Measurements from ENCODE around the gene PRTG. TPM values are rescaled to one million over a fixed set of nuclear protein-coding genes. Genes with fewer than 3 reads are reported as not detected.

Gene PRTG
- total and polyA plus RNA-seq, 7 experiments from 2014 or later: not detected

DNA sequence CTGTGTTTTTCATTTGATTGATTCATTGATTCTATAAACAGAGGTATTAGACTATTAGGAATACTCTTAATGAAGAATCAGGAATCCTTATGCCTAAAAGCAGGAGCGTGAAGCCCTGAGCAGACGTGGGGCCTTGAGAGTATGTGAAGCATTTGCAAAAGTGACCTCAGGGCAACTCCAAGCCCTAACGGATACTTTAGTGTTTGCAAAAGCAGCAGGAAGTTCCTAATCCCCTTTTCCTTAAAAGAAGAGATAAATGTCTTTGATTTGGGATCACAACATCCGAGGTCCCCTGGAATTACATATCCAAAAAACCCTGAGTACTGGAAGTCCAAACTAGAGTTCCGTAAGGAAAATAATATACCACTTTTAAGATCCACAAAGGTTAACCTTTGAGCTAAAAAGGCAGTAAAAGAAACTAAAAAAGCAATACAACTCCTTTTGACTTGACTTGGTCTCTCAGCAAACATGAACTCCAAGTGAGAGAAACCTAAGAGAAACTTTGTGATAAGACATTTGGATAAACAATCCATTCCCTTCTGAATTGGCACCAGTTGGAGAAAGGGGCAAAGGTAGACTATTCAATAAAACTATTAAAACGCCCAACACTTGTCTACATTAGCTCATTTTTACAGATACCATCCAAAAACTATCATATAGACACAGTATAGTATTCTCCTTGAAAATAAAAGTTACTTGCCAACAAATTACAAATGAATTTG, 27.4 kb downstream of the PRTG start:
- intact Hi-C loops (cut with micrococcal nuclease): no loop called here
- no peak for ATAC-seq
- ChIA-PET POLR2A (no interaction called here), CTCF (no interaction called here)
- no peak overlapping the region for H3K27ac ChIP-seq (ENCODE audit: low read depth, low read length)
- no peaks in the 10 kb centered on the region for H3K9me3 ChIP-seq (ENCODE audit: control insufficient read depth in 2 of 3, low read length in 3 of 3)
- H3K4me3 ChIP-seq (ENCODE audit: low read length): no peak overlapping the region
- H3K36me3 ChIP-seq (ENCODE audit: control insufficient read depth in 2 of 3, insufficient read depth in 3 of 3, low read length in 3 of 3): no peaks in the 10 kb centered on the region
- H3K27me3 Mint-ChIP-seq: peaks cover 3 to 27% (median 21%) of the 10 kb centered on the region in 5 donors
- no peaks in the 10 kb centered on the region for H3K4me1 ChIP-seq (ENCODE audit: control insufficient read depth in 2 of 2, insufficient read depth in 2 of 2, low read length in 2 of 2)
- H3K4me1 Mint-ChIP-seq: no peaks in the 10 kb centered on the region
- peaks cover 0 to 4% of the 10 kb centered on the region in 2 donors for H3K27me3 ChIP-seq (ENCODE audit: control insufficient read depth in 2 of 2, insufficient read depth in 2 of 2, low read length in 2 of 2)
- no peak overlapping the region for H3K4me3 Mint-ChIP-seq
- DNase-seq: no peak
- H3K36me3 Mint-ChIP-seq: peaks cover 0 to 3% (median 0%) of the 10 kb centered on the region in 5 donors
- no peak overlapping the region for H3K27ac Mint-ChIP-seq
- peaks cover 0 to 2% (median 0%) of the 10 kb centered on the region in 11 donors for H3K9me3 Mint-ChIP-seq

DNA sequence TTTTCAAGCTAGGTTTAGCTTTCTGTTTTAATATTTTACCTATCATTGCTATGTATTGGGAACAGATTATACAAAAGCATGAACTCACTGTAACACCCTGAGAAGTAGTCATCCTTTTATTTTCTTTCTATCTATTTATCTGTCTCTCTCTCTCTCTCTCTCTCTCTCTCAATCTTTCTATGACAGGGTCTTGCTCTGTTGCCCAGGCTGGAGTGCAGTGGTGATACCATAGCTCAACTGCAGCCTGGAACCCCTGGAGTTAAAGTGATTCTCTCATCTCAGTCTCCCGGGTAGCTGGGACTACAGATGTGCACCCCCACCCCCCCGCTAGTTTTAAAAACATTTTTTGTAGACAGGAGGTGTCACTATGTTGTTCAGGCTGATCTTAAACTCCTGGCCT, 28.9 kb downstream of the PRTG start:
- DNase-seq (no peak), ATAC-seq (no peak)
- H3K27me3 Mint-ChIP-seq: peaks cover 0 to 29% (median 20%) of the 10 kb centered on the region in 5 donors
- ChIA-PET CTCF (interaction anchor here (0.6 kb wide), 1 partner anchor 60 kb away, joined by 3 read pairs; no protein-coding TSS in a partner anchor), POLR2A (no interaction called here)
- H3K9me3 ChIP-seq (ENCODE audit: control insufficient read depth in 2 of 3, low read length in 3 of 3): no peaks in the 10 kb centered on the region
- no peak overlapping the region for H3K27ac ChIP-seq (ENCODE audit: low read depth, low read length)
- H3K27me3 ChIP-seq (ENCODE audit: control insufficient read depth in 2 of 2, insufficient read depth in 2 of 2, low read length in 2 of 2): peaks cover 0 to 4% of the 10 kb centered on the region in 2 donors
- H3K4me1 ChIP-seq (ENCODE audit: control insufficient read depth in 2 of 2, insufficient read depth in 2 of 2, low read length in 2 of 2): no peaks in the 10 kb centered on the region
- no peak overlapping the region for H3K4me3 Mint-ChIP-seq
- intact Hi-C loops (cut with micrococcal nuclease): no loop called here
- H3K36me3 ChIP-seq (ENCODE audit: control insufficient read depth in 2 of 3, insufficient read depth in 3 of 3, low read length in 3 of 3): no peaks in the 10 kb centered on the region
- no peaks in the 10 kb centered on the region for H3K4me1 Mint-ChIP-seq
- H3K9me3 Mint-ChIP-seq: peaks cover 0 to 2% (median 0%) of the 10 kb centered on the region in 11 donors
- no peaks in the 10 kb centered on the region for H3K36me3 Mint-ChIP-seq
- no peak overlapping the region for H3K4me3 ChIP-seq (ENCODE audit: low read length)
- no peak overlapping the region for H3K27ac Mint-ChIP-seq

DNA sequence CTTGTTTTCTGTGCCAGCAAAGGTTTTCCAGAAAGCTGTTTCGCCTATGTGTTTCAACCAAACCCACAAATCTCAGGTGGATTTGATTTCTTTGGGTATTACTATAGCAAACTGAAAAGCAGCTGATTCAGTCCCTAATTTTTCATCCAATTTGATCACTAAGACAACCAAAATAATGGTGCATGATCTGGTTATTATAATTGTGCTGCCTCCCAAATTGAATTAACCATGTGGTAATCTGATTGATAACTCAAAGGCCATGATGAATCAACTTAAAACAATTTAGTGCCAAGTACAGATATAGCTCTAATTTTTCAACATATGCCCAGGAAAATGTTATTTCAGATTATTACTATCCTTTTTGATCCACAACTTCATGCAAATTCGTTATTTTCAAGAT, 30.6 kb downstream of the PRTG start:
- Mint-ChIP-seq H3K9me3 (peaks cover 0 to 2% (median 0%) of the 10 kb centered on the region in 11 donors), H3K27me3 (peaks cover 0 to 28% (median 20%) of the 10 kb centered on the region in 5 donors), H3K36me3 (no peaks in the 10 kb centered on the region), H3K4me1 (no peaks in the 10 kb centered on the region), H3K27ac (no peak overlapping the region), H3K4me3 (no peak overlapping the region)
- peaks cover 0 to 3% of the 10 kb centered on the region in 2 donors for H3K27me3 ChIP-seq (ENCODE audit: control insufficient read depth in 2 of 2, insufficient read depth in 2 of 2, low read length in 2 of 2)
- no peaks in the 10 kb centered on the region for H3K4me1 ChIP-seq (ENCODE audit: control insufficient read depth in 2 of 2, insufficient read depth in 2 of 2, low read length in 2 of 2)
- no peak overlapping the region for H3K27ac ChIP-seq (ENCODE audit: low read depth, low read length)
- POLR2A ChIA-PET: no interaction called here
- no peak overlapping the region for H3K4me3 ChIP-seq (ENCODE audit: low read length)
- DNase-seq: no peak
- no peak for ATAC-seq
- H3K36me3 ChIP-seq (ENCODE audit: control insufficient read depth in 2 of 3, insufficient read depth in 3 of 3, low read length in 3 of 3): no peaks in the 10 kb centered on the region
- intact Hi-C loops (cut with micrococcal nuclease): no loop called here
- no peaks in the 10 kb centered on the region for H3K9me3 ChIP-seq (ENCODE audit: control insufficient read depth in 2 of 3, low read length in 3 of 3)
- CTCF ChIA-PET: no interaction called here

DNA sequence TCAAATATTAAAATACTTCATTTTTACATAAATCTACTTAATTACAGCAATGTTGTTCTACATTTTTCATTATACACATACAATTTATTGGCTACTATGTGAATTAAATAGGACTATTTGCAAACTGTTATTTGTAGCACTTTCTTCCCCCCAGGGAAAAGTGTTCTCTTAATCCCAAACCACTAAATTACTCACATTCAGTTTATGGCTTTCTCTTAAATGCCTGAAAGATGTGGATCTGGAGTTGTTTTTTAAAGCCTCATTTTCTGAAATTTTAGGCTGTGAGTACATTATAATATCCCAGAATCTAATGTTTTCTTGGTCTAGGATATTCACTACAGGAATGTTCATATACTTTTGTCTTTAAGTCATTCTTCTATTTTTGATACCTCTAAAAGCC, 32.7 kb downstream of the PRTG start:
- Mint-ChIP-seq H3K4me1 (no peaks in the 10 kb centered on the region), H3K27me3 (peaks cover 4 to 32% (median 25%) of the 10 kb centered on the region in 5 donors), H3K27ac (no peak overlapping the region), H3K36me3 (no peaks in the 10 kb centered on the region), H3K9me3 (peaks cover 0 to 2% (median 0%) of the 10 kb centered on the region in 11 donors), H3K4me3 (no peak overlapping the region)
- no peaks in the 10 kb centered on the region for H3K9me3 ChIP-seq (ENCODE audit: control insufficient read depth in 2 of 3, low read length in 3 of 3)
- H3K4me1 ChIP-seq (ENCODE audit: control insufficient read depth in 2 of 2, insufficient read depth in 2 of 2, low read length in 2 of 2): no peaks in the 10 kb centered on the region
- ATAC-seq (no peak), DNase-seq (no peak)
- no peak overlapping the region for H3K27ac ChIP-seq (ENCODE audit: low read depth, low read length)
- no peaks in the 10 kb centered on the region for H3K27me3 ChIP-seq (ENCODE audit: control insufficient read depth in 2 of 2, insufficient read depth in 2 of 2, low read length in 2 of 2)
- intact Hi-C loops (cut with micrococcal nuclease): no loop called here
- no peaks in the 10 kb centered on the region for H3K36me3 ChIP-seq (ENCODE audit: control insufficient read depth in 2 of 3, insufficient read depth in 3 of 3, low read length in 3 of 3)
- no peak overlapping the region for H3K4me3 ChIP-seq (ENCODE audit: low read length)
- CTCF ChIA-PET: interaction anchor here (0.7 kb wide), 1 partner anchor 806 kb away, joined by 3 read pairs; no protein-coding TSS in a partner anchor
- POLR2A ChIA-PET: no interaction called here

DNA sequence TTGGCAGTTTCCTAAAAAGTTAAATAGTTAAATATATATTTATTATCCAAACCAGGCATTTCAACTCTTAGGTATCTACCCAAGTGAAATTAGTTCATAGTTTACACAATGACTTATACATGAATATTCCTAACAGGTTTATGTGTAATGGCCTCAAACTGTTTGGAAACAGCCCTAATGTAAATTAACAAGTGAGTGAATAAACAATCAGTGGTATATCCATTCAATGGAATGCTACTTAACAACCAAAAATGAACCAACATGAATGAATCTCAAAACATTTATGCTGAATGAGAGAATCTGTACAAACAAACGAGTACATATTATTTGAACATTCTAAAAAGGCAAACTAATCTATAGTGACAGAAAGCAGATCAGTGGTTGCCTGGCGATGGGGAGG, 33.5 kb downstream of the PRTG start:
- H3K4me3 Mint-ChIP-seq: no peak overlapping the region
- no peak for DNase-seq
- no peaks in the 10 kb centered on the region for H3K4me1 Mint-ChIP-seq
- Histone ChIP-seq H3K4me3 (ENCODE audit: low read length) (no peak overlapping the region), H3K27ac (ENCODE audit: low read depth, low read length) (no peak overlapping the region), H3K9me3 (ENCODE audit: control insufficient read depth in 2 of 3, low read length in 3 of 3) (no peaks in the 10 kb centered on the region), H3K36me3 (ENCODE audit: control insufficient read depth in 2 of 3, insufficient read depth in 3 of 3, low read length in 3 of 3) (no peaks in the 10 kb centered on the region), H3K4me1 (ENCODE audit: control insufficient read depth in 2 of 2, insufficient read depth in 2 of 2, low read length in 2 of 2) (no peaks in the 10 kb centered on the region), H3K27me3 (ENCODE audit: control insufficient read depth in 2 of 2, insufficient read depth in 2 of 2, low read length in 2 of 2) (no peaks in the 10 kb centered on the region)
- POLR2A ChIA-PET: no interaction called here
- no peaks in the 10 kb centered on the region for H3K36me3 Mint-ChIP-seq
- no peak overlapping the region for H3K27ac Mint-ChIP-seq
- peaks cover 0 to 2% (median 0%) of the 10 kb centered on the region in 11 donors for H3K9me3 Mint-ChIP-seq
- ATAC-seq: no peak
- intact Hi-C loops (cut with micrococcal nuclease): no loop called here
- CTCF ChIA-PET: no interaction called here
- H3K27me3 Mint-ChIP-seq: peaks cover 4 to 30% (median 25%) of the 10 kb centered on the region in 5 donors

DNA sequence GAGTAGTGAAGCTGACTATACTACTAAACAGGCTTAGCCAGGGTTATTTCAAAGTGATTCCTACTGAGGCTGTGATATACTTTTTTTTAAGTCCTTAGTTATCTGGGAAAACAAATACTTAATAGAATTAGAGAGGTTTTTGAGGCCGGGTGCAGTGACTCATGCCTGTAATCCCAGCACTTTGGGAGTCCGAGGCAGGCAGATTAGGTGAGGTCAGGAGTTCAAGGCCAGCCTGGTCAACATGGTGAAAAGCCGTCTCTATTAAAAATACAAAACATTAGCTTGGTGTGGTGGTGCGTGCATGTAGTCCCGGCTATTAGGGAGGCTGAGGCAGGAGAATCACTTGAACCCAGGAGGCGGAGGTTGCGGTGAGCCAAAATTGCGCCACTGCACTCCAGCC, 34.2 kb downstream of the PRTG start:
- Histone ChIP-seq H3K9me3 (ENCODE audit: control insufficient read depth in 2 of 3, low read length in 3 of 3) (no peaks in the 10 kb centered on the region), H3K36me3 (ENCODE audit: control insufficient read depth in 2 of 3, insufficient read depth in 3 of 3, low read length in 3 of 3) (no peaks in the 10 kb centered on the region), H3K27me3 (ENCODE audit: control insufficient read depth in 2 of 2, insufficient read depth in 2 of 2, low read length in 2 of 2) (no peaks in the 10 kb centered on the region), H3K4me1 (ENCODE audit: control insufficient read depth in 2 of 2, insufficient read depth in 2 of 2, low read length in 2 of 2) (no peaks in the 10 kb centered on the region), H3K27ac (ENCODE audit: low read depth, low read length) (no peak overlapping the region), H3K4me3 (ENCODE audit: low read length) (no peak overlapping the region)
- no peak overlapping the region for H3K4me3 Mint-ChIP-seq
- H3K27ac Mint-ChIP-seq: no peak overlapping the region
- CTCF ChIA-PET: no interaction called here
- H3K27me3 Mint-ChIP-seq: peaks cover 4 to 26% (median 25%) of the 10 kb centered on the region in 5 donors
- no peak for ATAC-seq
- intact Hi-C loops (cut with micrococcal nuclease): no loop called here
- no peak for DNase-seq
- H3K36me3 Mint-ChIP-seq: no peaks in the 10 kb centered on the region
- peaks cover 0 to 2% (median 0%) of the 10 kb centered on the region in 11 donors for H3K9me3 Mint-ChIP-seq
- POLR2A ChIA-PET: no interaction called here
- H3K4me1 Mint-ChIP-seq: peaks cover 0 to 5% (median 2%) of the 10 kb centered on the region in 7 donors

DNA sequence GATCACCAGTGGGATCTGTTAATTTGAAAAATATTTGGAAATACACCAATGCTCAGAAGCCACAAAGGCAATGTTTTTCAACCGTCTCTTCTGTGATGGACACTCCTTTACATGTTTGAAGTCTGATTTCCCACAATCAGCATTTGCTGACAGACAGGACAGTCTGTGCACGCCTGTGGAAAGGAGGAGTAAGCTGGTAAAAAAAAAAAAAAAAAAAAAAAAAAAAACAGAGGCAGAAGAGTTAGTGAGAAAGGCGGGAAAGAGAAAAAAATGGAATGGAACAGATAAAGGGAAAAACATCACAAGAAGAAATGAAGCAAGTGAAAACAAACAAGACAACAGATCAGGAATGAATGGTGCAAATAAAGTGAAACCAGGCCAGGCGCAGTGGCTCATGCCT, 35.0 kb downstream of the PRTG start:
- no peaks in the 10 kb centered on the region for H3K27me3 ChIP-seq (ENCODE audit: control insufficient read depth in 2 of 2, insufficient read depth in 2 of 2, low read length in 2 of 2)
- Mint-ChIP-seq H3K27me3 (peaks cover 4 to 25% (median 21%) of the 10 kb centered on the region in 5 donors), H3K4me3 (no peak overlapping the region), H3K9me3 (peaks cover 0 to 2% (median 0%) of the 10 kb centered on the region in 11 donors), H3K36me3 (no peaks in the 10 kb centered on the region), H3K4me1 (peaks cover 0 to 5% (median 4%) of the 10 kb centered on the region in 7 donors), H3K27ac (no peak overlapping the region)
- no peaks in the 10 kb centered on the region for H3K4me1 ChIP-seq (ENCODE audit: control insufficient read depth in 2 of 2, insufficient read depth in 2 of 2, low read length in 2 of 2)
- DNase-seq (no peak), ATAC-seq (no peak)
- no peak overlapping the region for H3K27ac ChIP-seq (ENCODE audit: low read depth, low read length)
- H3K36me3 ChIP-seq (ENCODE audit: control insufficient read depth in 2 of 3, insufficient read depth in 3 of 3, low read length in 3 of 3): no peaks in the 10 kb centered on the region
- no peaks in the 10 kb centered on the region for H3K9me3 ChIP-seq (ENCODE audit: control insufficient read depth in 2 of 3, low read length in 3 of 3)
- ChIA-PET CTCF (no interaction called here), POLR2A (no interaction called here)
- H3K4me3 ChIP-seq (ENCODE audit: low read length): no peak overlapping the region
- intact Hi-C loops (cut with micrococcal nuclease): no loop called here
